Sigmoid colon (tissue), 4 donors: ENCODE results near the gene SIDT1.

Source experiments
- EP300 ChIP-seq, 4 donors: sonication (generic); formaldehyde crosslinking; IDR thresholded peaks; one replicate each; pipeline ENCODE4 v1.6.1; 2017; ENCODE audit warnings: antibody characterized with exemption in 4 of 4
- POLR2A ChIP-seq, 2 donors: fragments of 450-650 bp; IDR thresholded peaks; one replicate each; pipeline ENCODE4 v1.6.1; 2016; ENCODE audit warnings: antibody characterized with exemption in 2 of 2, mild to moderate bottlenecking in 2 of 2, moderate library complexity in 2 of 2
- POLR2AphosphoS5 ChIP-seq, 4 donors: sonication (generic); formaldehyde crosslinking; IDR thresholded peaks; one replicate each; pipeline ENCODE4 v1.6.1; 2017; ENCODE audit warnings: antibody characterized with exemption in 4 of 4
- TF ChIP-seq, protein P1 (sequence below), 4 experiments: fragments of 450-650 bp in 3 of 4; fragments of 200-600 bp in 1 of 4; IDR thresholded peaks; one replicate each; pipeline ENCODE4 v1.5.1; 2016 to 2019; ENCODE audit warnings: antibody characterized with exemption in 4 of 4, mild to moderate bottlenecking in 3 of 4, moderate library complexity in 2 of 4

GRCh38 chr3:113600418-113601182, 68.2 kb downstream of the SIDT1 start:
- TF ChIP-seq POLR2A (IDR thresholded peaks at IDR 0.05) (no peak), POLR2AphosphoS5 (IDR thresholded peaks at IDR 0.05) (no peak), EP300 (IDR thresholded peaks at IDR 0.05) (no peak)
- TF ChIP-seq, protein P1, sequence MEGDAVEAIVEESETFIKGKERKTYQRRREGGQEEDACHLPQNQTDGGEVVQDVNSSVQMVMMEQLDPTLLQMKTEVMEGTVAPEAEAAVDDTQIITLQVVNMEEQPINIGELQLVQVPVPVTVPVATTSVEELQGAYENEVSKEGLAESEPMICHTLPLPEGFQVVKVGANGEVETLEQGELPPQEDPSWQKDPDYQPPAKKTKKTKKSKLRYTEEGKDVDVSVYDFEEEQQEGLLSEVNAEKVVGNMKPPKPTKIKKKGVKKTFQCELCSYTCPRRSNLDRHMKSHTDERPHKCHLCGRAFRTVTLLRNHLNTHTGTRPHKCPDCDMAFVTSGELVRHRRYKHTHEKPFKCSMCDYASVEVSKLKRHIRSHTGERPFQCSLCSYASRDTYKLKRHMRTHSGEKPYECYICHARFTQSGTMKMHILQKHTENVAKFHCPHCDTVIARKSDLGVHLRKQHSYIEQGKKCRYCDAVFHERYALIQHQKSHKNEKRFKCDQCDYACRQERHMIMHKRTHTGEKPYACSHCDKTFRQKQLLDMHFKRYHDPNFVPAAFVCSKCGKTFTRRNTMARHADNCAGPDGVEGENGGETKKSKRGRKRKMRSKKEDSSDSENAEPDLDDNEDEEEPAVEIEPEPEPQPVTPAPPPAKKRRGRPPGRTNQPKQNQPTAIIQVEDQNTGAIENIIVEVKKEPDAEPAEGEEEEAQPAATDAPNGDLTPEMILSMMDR (IDR thresholded peaks at IDR 0.05), result no peak
